K562 (cell line): ENCODE measurements around the gene NDOR1. TPM values are rescaled to one million over a fixed set of nuclear protein-coding genes. Genes with fewer than 3 reads are reported as not detected.
A peak's percentile ranks its signal among the peaks of the same experiment; 100 is the strongest.

Source experiments
- ADNP ChIP-seq: fragments of 200-800 bp; sonication (Bioruptor generic); IDR thresholded peaks from 2 replicates; pipeline ENCODE4 v1.6.1; 2016; ENCODE audit warnings: missing genetic modification characterization, missing compliant biosample characterization
- C11orf30 ChIP-seq: fragments of 450-650 bp; IDR thresholded peaks from 2 replicates; pipeline ENCODE4 v1.6.1; 2016; ENCODE audit warnings: low read depth, mild to moderate bottlenecking
- CHCHD3 ChIP-seq: fragments of 250-450 bp; sonication (Bioruptor Pico); IDR thresholded peaks from 2 replicates; pipeline ENCODE4 v2.1.2; 2022; ENCODE audit warnings: mild to moderate bottlenecking
- FOXK1 ChIP-seq: sonication (generic); formaldehyde crosslinking; IDR thresholded peaks from 2 replicates; pipeline ENCODE4 v1.8.0; 2022; ENCODE audit warnings: missing genetic modification reagents, mild to moderate bottlenecking, borderline replicate concordance
- GATA2 ChIP-seq: sonication (generic); formaldehyde crosslinking; IDR thresholded peaks from 2 replicates; pipeline ENCODE4 v1.4.0; 2020; ENCODE audit warnings: mild to moderate bottlenecking, missing genetic modification reagents
- HIVEP1 ChIP-seq: fragments of 250-450 bp; sonication (Bioruptor Pico); IDR thresholded peaks from 2 replicates; pipeline ENCODE4 v1.4.0; 2020; ENCODE audit warnings: mild to moderate bottlenecking
- HMGN3 ChIP-seq: IDR thresholded peaks from 2 replicates; pipeline ENCODE4 v1.6.1; 2011; ENCODE audit warnings: borderline replicate concordance, low read depth, mild to moderate bottlenecking, mixed read lengths, low read length; ENCODE audit not compliant: insufficient read length; ENCODE audit errors: extremely low read depth
- KLF6 ChIP-seq: fragments of 250-450 bp; sonication (Bioruptor Pico); IDR thresholded peaks from 2 replicates; pipeline ENCODE4 v1.4.0; 2020; ENCODE audit warnings: mild to moderate bottlenecking, moderate library complexity, borderline replicate concordance
- NRF1 ChIP-seq, 2 experiments: fragments of 450-650 bp; IDR thresholded peaks in 1 of 2; conservative IDR thresholded peaks in 1 of 2; 2 replicates each; pipeline ENCODE4 v1.6.1; 2014; ENCODE audit warnings: mild to moderate bottlenecking in 2 of 2
- POLR3A ChIP-seq: IDR thresholded peaks from 2 replicates; pipeline ENCODE4 v1.6.1; 2011; ENCODE audit warnings: borderline replicate concordance, mild to moderate bottlenecking, moderate library complexity; ENCODE audit not compliant: insufficient read length, insufficient read depth; ENCODE audit errors: extremely low read depth
- PTTG1 ChIP-seq: fragments of 450-650 bp; IDR thresholded peaks from 2 replicates; pipeline ENCODE4 v1.6.1; 2016; ENCODE audit warnings: low read depth, mild to moderate bottlenecking, missing genetic modification characterization, missing compliant biosample characterization
- RFX5 ChIP-seq: IDR thresholded peaks from 2 replicates; pipeline ENCODE4 v1.6.1; 2011; ENCODE audit warnings: low read depth, mild to moderate bottlenecking, improper control_type of control experiment, low read length
- TCF7L2 ChIP-seq: fragments of 150-350 bp; IDR thresholded peaks from 2 replicates; pipeline ENCODE4 v1.6.1; 2016; ENCODE audit warnings: low read depth, mild to moderate bottlenecking, low read length, moderate library complexity
- TFAM ChIP-seq: fragments of 250-450 bp; sonication (Bioruptor Pico); conservative IDR thresholded peaks from 2 replicates; pipeline ENCODE4 v1.5.0; 2021; ENCODE audit warnings: mild to moderate bottlenecking, moderate library complexity
- TOE1 ChIP-seq, 2 experiments: fragments of 450-650 bp in 1 of 2; sonication (generic) in 1 of 2; formaldehyde crosslinking in 1 of 2; IDR thresholded peaks; 2 replicates each; pipeline versions ENCODE4 v1.7.1 to v1.8.0; 2016 to 2022; ENCODE audit warnings: borderline replicate concordance in 2 of 2, mild to moderate bottlenecking in 2 of 2, antibody characterized with exemption in 1 of 2, inconsistent platforms in 1 of 2, low read depth in 1 of 2, missing genetic modification reagents in 1 of 2, moderate library complexity in 1 of 2
- XRCC4 ChIP-seq: IDR thresholded peaks from one replicate; pipeline ENCODE4 v1.6.1; 2011; ENCODE audit not compliant: insufficient read depth, insufficient read length; ENCODE audit errors: extremely low read depth
- ZBED1 ChIP-seq: IDR thresholded peaks from 2 replicates; pipeline ENCODE4 v1.6.1; 2014
- ZFPM2 ChIP-seq: fragments of 250-450 bp; sonication (Bioruptor Pico); IDR thresholded peaks from 2 replicates; pipeline ENCODE4 v1.5.1; 2022; ENCODE audit warnings: mild to moderate bottlenecking
- ZNF174 ChIP-seq: fragments of 250-450 bp; sonication (Bioruptor Pico); IDR thresholded peaks from 2 replicates; pipeline ENCODE4 v1.4.0; 2020; ENCODE audit warnings: mild to moderate bottlenecking
- ZNF24 ChIP-seq: fragments of 450-650 bp; IDR thresholded peaks from 2 replicates; pipeline ENCODE4 v1.6.1; 2016
- ZNF41 ChIP-seq: fragments of 250-450 bp; sonication (Bioruptor Pico); conservative IDR thresholded peaks from 2 replicates; pipeline ENCODE4 v1.4.0; 2020; ENCODE audit warnings: mild to moderate bottlenecking
- polyA plus RNA-seq, 8 experiments: library from polyadenylated mRNA; depleted of rRNA in 4 of 8; stranded (reverse) in 5 of 8; unstranded in 3 of 8; fragments of >200 nt; fragmentation: Nextera tagmentation in 2 of 8; fragmentation: Illumina TruSeq in 1 of 8; extraction: Ambion mirVana in 2 of 8; extraction: Trizol in 1 of 8; gene quantifications; 2 replicates each; pipeline versions ENCODE4 v1.2.1 to v1.2.3, GENCODE V29; 2011 to 2014; ENCODE audit warnings: inconsistent platforms in 1 of 8, missing spikeins in 1 of 8
- total RNA-seq, 7 experiments: library from RNA; depleted of rRNA in 6 of 7; stranded (reverse); fragments of >200 nt in 6 of 7; fragmentation: Illumina TruSeq in 2 of 7; extraction: Trizol in 2 of 7; gene quantifications; 2 replicates each; pipeline versions ENCODE4 v1.2.1 to v1.2.3, GENCODE V29; 2011 to 2021; ENCODE audit warnings: low replicate concordance in 1 of 7
- TF ChIP-seq, protein P1 (sequence below), 2 experiments: fragments of 450-650 bp; conservative IDR thresholded peaks; 2 replicates each; pipeline ENCODE4 v1.6.1; 2017; ENCODE audit warnings: mild to moderate bottlenecking in 2 of 2, moderate library complexity in 2 of 2
- TF ChIP-seq, protein P2 (sequence below), 3 experiments: fragments of 200-800 bp in 1 of 3; sonication (Bioruptor generic) in 1 of 3; sonication (generic) in 1 of 3; formaldehyde crosslinking in 1 of 3; IDR thresholded peaks; 2 replicates each; pipeline versions ENCODE4 v1.6.1 to v1.8.0; 2016 to 2022; ENCODE audit warnings: mild to moderate bottlenecking in 2 of 3, missing compliant biosample characterization in 2 of 3, missing genetic modification characterization in 2 of 3, missing genetic modification reagents in 1 of 3

The NDOR1 gene
- total and polyA plus RNA-seq, 9 of the 15 experiments (the other 6 are each of a cell fraction or from before 2014, with no cell fraction given): 0.06 to 36.9 (median 6.9) TPM

DNA sequence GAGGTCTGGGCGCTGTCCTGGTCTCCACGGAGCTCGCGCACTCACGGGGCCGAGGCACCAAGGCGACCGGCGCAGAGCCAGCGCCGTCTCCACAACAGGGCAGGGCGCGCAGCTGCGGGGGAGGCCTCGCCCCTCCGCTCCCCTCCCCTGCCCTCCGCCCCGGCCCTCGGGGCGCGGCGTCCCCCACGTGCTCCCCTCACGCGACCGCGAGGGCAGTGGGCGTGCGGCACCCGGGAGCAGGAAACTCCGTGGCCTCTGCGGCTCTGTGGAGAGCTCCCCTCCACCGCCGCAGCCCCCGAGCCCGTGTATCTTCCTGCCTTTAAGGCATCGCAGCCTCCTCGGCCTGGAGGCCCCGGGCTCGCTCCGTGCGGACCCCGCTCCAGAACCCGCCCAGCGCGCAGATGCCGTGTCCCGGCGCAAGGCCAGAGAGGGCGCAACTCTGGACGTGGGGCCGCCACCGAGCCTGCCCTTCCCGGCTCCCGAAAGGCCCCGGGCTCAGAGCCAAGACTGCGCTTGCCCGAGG, 34.9 kb downstream of the NDOR1 start (continued):
- TF ChIP-seq ZNF41 (CRISPR knock-in tag): 0 out of 2 replicates have a peak, but pooled peaks have one; percentile 21
- TF ChIP-seq TOE1 (IDR thresholded peaks at IDR 0.05; ENCODE audit: borderline replicate concordance): no peak; the same call in 1 of the 2 replicates
- peak; percentile 33; the same call in 1 of the 2 replicates for TF ChIP-seq TOE1 (CRISPR knock-in tag; IDR thresholded peaks at IDR 0.05; ENCODE audit: borderline replicate concordance, low read depth)
- TF ChIP-seq KLF6: 0 out of 2 replicates have a peak, but pooled peaks have one; percentile 48
- TF ChIP-seq, protein P1, sequence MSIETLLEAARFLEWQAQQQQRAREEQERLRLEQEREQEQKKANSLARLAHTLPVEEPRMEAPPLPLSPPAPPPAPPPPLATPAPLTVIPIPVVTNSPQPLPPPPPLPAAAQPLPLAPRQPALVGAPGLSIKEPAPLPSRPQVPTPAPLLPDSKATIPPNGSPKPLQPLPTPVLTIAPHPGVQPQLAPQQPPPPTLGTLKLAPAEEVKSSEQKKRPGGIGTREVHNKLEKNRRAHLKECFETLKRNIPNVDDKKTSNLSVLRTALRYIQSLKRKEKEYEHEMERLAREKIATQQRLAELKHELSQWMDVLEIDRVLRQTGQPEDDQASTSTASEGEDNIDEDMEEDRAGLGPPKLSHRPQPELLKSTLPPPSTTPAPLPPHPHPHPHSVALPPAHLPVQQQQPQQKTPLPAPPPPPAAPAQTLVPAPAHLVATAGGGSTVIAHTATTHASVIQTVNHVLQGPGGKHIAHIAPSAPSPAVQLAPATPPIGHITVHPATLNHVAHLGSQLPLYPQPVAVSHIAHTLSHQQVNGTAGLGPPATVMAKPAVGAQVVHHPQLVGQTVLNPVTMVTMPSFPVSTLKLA (conservative IDR thresholded peaks at IDR 0.05): no peak
- TF ChIP-seq XRCC4: no peak
- peak; percentile 63 for TF ChIP-seq HMGN3
- no peak for TF ChIP-seq ADNP (tag)
- TF ChIP-seq ZNF24: no peak; the same call in 1 of the 2 replicates
- no peak for TF ChIP-seq GATA2
- no peak for TF ChIP-seq PTTG1
- TF ChIP-seq ZFPM2: no peak
- no peak for TF ChIP-seq C11orf30
- TF ChIP-seq ZBED1: peak; percentile 77; the same call in 1 of the 2 replicates
- TF ChIP-seq TCF7L2: no peak
- TF ChIP-seq FOXK1: peak; percentile 69; the same call in 1 of the 2 replicates
- no peak for TF ChIP-seq HIVEP1 (CRISPR knock-in tag)
- no peak; a peak in 1 of 4 replicates for TF ChIP-seq NRF1 (conservative IDR thresholded peaks at IDR 0.05 in 1 of 2, IDR thresholded peaks at IDR 0.05 in 1 of 2)
- TF ChIP-seq ZNF174 (CRISPR knock-in tag): no peak
- TF ChIP-seq RFX5: no peak
- TF ChIP-seq, protein P2, sequence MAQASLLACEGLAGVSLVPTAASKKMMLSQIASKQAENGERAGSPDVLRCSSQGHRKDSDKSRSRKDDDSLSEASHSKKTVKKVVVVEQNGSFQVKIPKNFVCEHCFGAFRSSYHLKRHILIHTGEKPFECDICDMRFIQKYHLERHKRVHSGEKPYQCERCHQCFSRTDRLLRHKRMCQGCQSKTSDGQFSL (CRISPR knock-in tag; IDR thresholded peaks at IDR 0.05): peak; percentile 43; the same call in 1 of the 2 replicates
- TF ChIP-seq, protein P2 (tag; IDR thresholded peaks at IDR 0.05): no peak
- no peak for TF ChIP-seq POLR3A
- no peak for TF ChIP-seq TFAM (CRISPR knock-in tag)
- no peak for TF ChIP-seq CHCHD3 (CRISPR knock-in tag)
